Measurements from ENCODE around the gene CAPN14. TPM values are rescaled to one million over a fixed set of nuclear protein-coding genes. Genes with fewer than 3 reads are reported as not detected.
A peak's percentile ranks its signal among the peaks of the same experiment; 100 is the strongest.

Gene CAPN14
- total RNA-seq, 2 experiments from 2014 or later: 0.20 to 0.30 TPM

GRCh38 chr2:31170071-31170698 is 47.1 kb downstream of the CAPN14 start:
- CTCF ChIA-PET: interaction anchor here (0.6 to 1.2 kb wide), 4 partner anchors 9 to 458 kb away, joined by 3 to 5 read pairs (median 3); no protein-coding TSS in a partner anchor
- Mint-ChIP-seq H3K27ac (no peak overlapping the region), H3K4me3 (no peak overlapping the region), H3K27me3 (no peaks in the 10 kb centered on the region), H3K4me1 (ENCODE audit: low read depth) (peaks cover 4% of the 10 kb centered on the region), H3K9me3 (no peaks in the 10 kb centered on the region), H3K36me3 (ENCODE audit: low read depth) (no peaks in the 10 kb centered on the region)
- intact Hi-C loops (cut with DNase I, micrococcal nuclease): loop anchor here (2.0 to 5.0 kb wide), 5 partner anchors 163 to 1079 kb away; no protein-coding TSS in a partner anchor
- Histone ChIP-seq H3K27me3 (ENCODE audit: control insufficient read depth in 1 of 2, insufficient read depth in 2 of 2, low read length in 2 of 2) (no peaks in the 10 kb centered on the region), H3K4me1 (ENCODE audit: insufficient read depth, low read length) (no peaks in the 10 kb centered on the region), H3K36me3 (ENCODE audit: insufficient read depth, low read length) (no peaks in the 10 kb centered on the region), H3K9me3 (ENCODE audit: control insufficient read depth in 1 of 2, insufficient read depth in 1 of 2, low read length in 2 of 2) (no peaks in the 10 kb centered on the region), H3K27ac (ENCODE audit: low read depth in 1 of 2, low read length in 2 of 2) (no peak overlapping the region), H3K4me3 (ENCODE audit: low read length) (no peak overlapping the region)
- peak; percentile 73 for TF ChIP-seq CTCF (IDR thresholded peaks at IDR 0.05)
- ATAC-seq (ENCODE audit: poor library complexity) (peak; percentile 54), DNase-seq (peak in 12 of 14 experiments; percentile 9 to 73 (median 32))
- POLR2A ChIA-PET: no interaction called here

- Histone ChIP-seq H3K27ac (ENCODE audit: low read depth in 1 of 2, low read length in 2 of 2) (no peak overlapping the region), H3K9me3 (ENCODE audit: control insufficient read depth in 1 of 2, insufficient read depth in 1 of 2, low read length in 2 of 2) (no peaks in the 10 kb centered on the region), H3K27me3 (ENCODE audit: control insufficient read depth in 1 of 2, insufficient read depth in 2 of 2, low read length in 2 of 2) (no peaks in the 10 kb centered on the region), H3K4me3 (ENCODE audit: low read length) (no peak overlapping the region), H3K4me1 (ENCODE audit: insufficient read depth, low read length) (no peaks in the 10 kb centered on the region), H3K36me3 (ENCODE audit: insufficient read depth, low read length) (no peaks in the 10 kb centered on the region)
- no peak for DNase-seq
- Mint-ChIP-seq H3K36me3 (ENCODE audit: low read depth) (no peaks in the 10 kb centered on the region), H3K4me1 (ENCODE audit: low read depth) (peaks cover 4% of the 10 kb centered on the region), H3K9me3 (no peaks in the 10 kb centered on the region), H3K27me3 (no peaks in the 10 kb centered on the region), H3K27ac (no peak overlapping the region), H3K4me3 (no peak overlapping the region)
- ATAC-seq (ENCODE audit: poor library complexity): no peak
- intact Hi-C loops (cut with DNase I, micrococcal nuclease): no loop called here
- ChIA-PET CTCF (no interaction called here), POLR2A (no interaction called here)
- TF ChIP-seq CTCF (IDR thresholded peaks at IDR 0.05): no peak
Observed at GRCh38 chr2:31168291-31168690, 49.0 kb downstream of the CAPN14 start.

- Mint-ChIP-seq H3K27me3 (no peaks in the 10 kb centered on the region), H3K4me3 (no peak overlapping the region), H3K36me3 (ENCODE audit: low read depth) (no peaks in the 10 kb centered on the region), H3K4me1 (ENCODE audit: low read depth) (peaks cover 4% of the 10 kb centered on the region), H3K27ac (no peak overlapping the region), H3K9me3 (no peaks in the 10 kb centered on the region)
- no peaks in the 10 kb centered on the region for H3K27me3 ChIP-seq (ENCODE audit: control insufficient read depth in 1 of 2, insufficient read depth in 2 of 2, low read length in 2 of 2)
- ChIA-PET POLR2A (no interaction called here), CTCF (no interaction called here)
- DNase-seq (no peak), ATAC-seq (ENCODE audit: poor library complexity) (no peak)
- TF ChIP-seq CTCF (IDR thresholded peaks at IDR 0.05): no peak
- intact Hi-C loops (cut with DNase I, micrococcal nuclease): no loop called here
- H3K36me3 ChIP-seq (ENCODE audit: insufficient read depth, low read length): no peaks in the 10 kb centered on the region
- no peaks in the 10 kb centered on the region for H3K9me3 ChIP-seq (ENCODE audit: control insufficient read depth in 1 of 2, insufficient read depth in 1 of 2, low read length in 2 of 2)
- no peak overlapping the region for H3K27ac ChIP-seq (ENCODE audit: low read depth in 1 of 2, low read length in 2 of 2)
- no peaks in the 10 kb centered on the region for H3K4me1 ChIP-seq (ENCODE audit: insufficient read depth, low read length)
- no peak overlapping the region for H3K4me3 ChIP-seq (ENCODE audit: low read length)
Observed at GRCh38 chr2:31166925-31167324, 50.4 kb downstream of the CAPN14 start.
